Coronary artery (tissue), 2 donors: ENCODE data around the gene RALGPS1.

ENCODE experiments used
- DNase-seq: peaks from one replicate; pipeline ENCODE4 v3.0.0-alpha.2; 2017; ENCODE audit warnings: low spot score
- H3K27ac ChIP-seq, 2 donors: fragments of 200-600 bp; sonication (generic); one replicate each; pipeline ENCODE4 v1.5.1; 2016 to 2019
- H3K4me3 ChIP-seq: fragments of 200-600 bp; sonication (generic); 2 replicates; pipeline ENCODE4 v1.5.1; 2016; ENCODE audit warnings: mild to moderate bottlenecking, moderate library complexity
- CTCF ChIP-seq: fragments of 200-600 bp; sonication (generic); IDR thresholded peaks from one replicate; pipeline ENCODE4 v1.5.1; 2019; ENCODE audit warnings: antibody characterized with exemption

Gene RALGPS1

GRCh38 chr9:127092041-127092608, 177.5 kb downstream of the RALGPS1 start:
- TF ChIP-seq CTCF: no peak
- Histone ChIP-seq H3K4me3 (no peak overlapping the region), H3K27ac (no peak overlapping the region)
- DNase-seq: no peak

- Histone ChIP-seq H3K27ac (no peak overlapping the region), H3K4me3 (no peak overlapping the region)
- no peak for DNase-seq
- no peak for TF ChIP-seq CTCF
Measured at GRCh38 chr9:127093319-127094020, 178.9 kb downstream of the RALGPS1 start.

GRCh38 chr9:127095411-127095810, 180.8 kb downstream of the RALGPS1 start:
- no peak for DNase-seq
- Histone ChIP-seq H3K4me3 (no peak overlapping the region), H3K27ac (no peak overlapping the region)
- no peak for TF ChIP-seq CTCF

- no peak overlapping the region for H3K27ac ChIP-seq
Measured at GRCh38 chr9:127096208-127096607, 181.6 kb downstream of the RALGPS1 start.

GRCh38 chr9:127097683-127098082, 183.1 kb downstream of the RALGPS1 start:
- Histone ChIP-seq H3K27ac (no peak overlapping the region), H3K4me3 (no peak overlapping the region)
- no peak for DNase-seq
- no peak for TF ChIP-seq CTCF

More at GRCh38 chr9:127096208-127096607, 181.6 kb downstream of the RALGPS1 start:
- no peak for TF ChIP-seq CTCF
- H3K4me3 ChIP-seq: no peak overlapping the region
- DNase-seq: no peak

- peak overlapping the region; percentile 13 to 17 for H3K27ac ChIP-seq
- H3K4me3 ChIP-seq: no peak overlapping the region
- TF ChIP-seq CTCF: no peak
- no peak for DNase-seq
Measured at GRCh38 chr9:127098916-127099553, 184.5 kb downstream of the RALGPS1 start.
